ENCODE measurements around the gene MLLT1.
"Not testable (repeated sequence)": the region's sequence is repeated elsewhere in the genome, so short reads cannot be mapped to it uniquely, and the experiment has no call there.

The MLLT1 gene

GRCh38 chr19:6279931-6280591, at the start of gene MLLT1:
TSS of gene MLLT1 (minus strand) at chr19:6279975. CDS start at chr19:6279784, 191 bp downstream.
- TF ChIP-seq CTCF (IDR thresholded peaks at IDR 0.05; ENCODE audit: insufficient read depth, low read depth, low read length, missing control alignments) = peak; percentile 38
- peak within 1 kb of the TSS; percentile 81 for H3K4me3 ChIP-seq (ENCODE audit: low read length)
- DNase-seq (ENCODE audit: low read depth) = peak; percentile 98

- no peak overlapping the region for H3K4me3 ChIP-seq (ENCODE audit: low read length)
- TF ChIP-seq CTCF (IDR thresholded peaks at IDR 0.05; ENCODE audit: insufficient read depth, low read depth, low read length, missing control alignments) = no peak
- DNase-seq (ENCODE audit: low read depth) = no peak
Observed at GRCh38 chr19:6326815-6327214, 47.0 kb upstream of the MLLT1 start.

DNA sequence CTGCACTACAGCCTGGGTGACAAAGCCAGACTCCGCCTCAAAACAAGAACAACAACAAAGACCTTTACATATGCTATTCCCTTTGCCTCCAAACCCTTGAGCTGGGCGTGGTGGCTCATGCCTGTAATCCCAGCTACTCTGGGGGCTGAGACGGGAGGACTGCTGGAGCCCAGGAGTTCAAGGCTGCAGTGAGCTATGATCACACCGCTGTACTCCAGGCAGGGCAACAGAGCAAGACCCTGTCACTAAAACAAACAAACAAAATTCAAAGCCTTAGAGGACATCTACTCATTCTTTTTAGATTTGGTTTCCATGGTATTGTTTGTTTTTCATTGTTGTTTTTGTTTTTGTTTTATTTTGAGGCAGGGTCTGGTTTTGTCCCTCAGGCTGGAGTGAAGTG, 45.8 kb upstream of the MLLT1 start:
- DNase-seq (ENCODE audit: low read depth) = no peak
- TF ChIP-seq CTCF (IDR thresholded peaks at IDR 0.05; ENCODE audit: insufficient read depth, low read depth, low read length, missing control alignments) = no peak
- H3K4me3 ChIP-seq (ENCODE audit: low read length) = no peak overlapping the region

DNA sequence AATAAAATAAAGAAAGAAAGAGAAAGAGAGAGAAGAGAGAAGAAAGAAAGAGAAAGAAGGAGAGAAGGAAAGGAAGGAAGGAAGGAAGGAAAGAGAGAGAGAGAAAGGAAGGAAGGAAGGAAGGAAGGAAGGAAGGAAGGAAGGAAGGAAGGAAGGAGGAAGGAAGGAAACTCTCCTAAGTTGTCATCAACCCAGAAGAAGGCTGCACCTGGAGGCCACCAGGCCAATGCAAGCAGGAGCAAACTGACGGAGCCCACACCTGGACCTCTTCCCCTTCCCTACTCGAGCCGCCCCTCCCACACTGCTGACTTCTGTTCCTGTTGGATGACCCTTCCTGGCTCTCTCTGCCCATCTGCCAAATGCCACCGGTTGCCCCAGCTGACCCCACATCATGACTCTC, 45.0 kb upstream of the MLLT1 start:
- no peak overlapping the region for H3K4me3 ChIP-seq (ENCODE audit: low read length)
- no peak for TF ChIP-seq CTCF (IDR thresholded peaks at IDR 0.05; ENCODE audit: insufficient read depth, low read depth, low read length, missing control alignments)
- no peak for DNase-seq (ENCODE audit: low read depth)

DNA sequence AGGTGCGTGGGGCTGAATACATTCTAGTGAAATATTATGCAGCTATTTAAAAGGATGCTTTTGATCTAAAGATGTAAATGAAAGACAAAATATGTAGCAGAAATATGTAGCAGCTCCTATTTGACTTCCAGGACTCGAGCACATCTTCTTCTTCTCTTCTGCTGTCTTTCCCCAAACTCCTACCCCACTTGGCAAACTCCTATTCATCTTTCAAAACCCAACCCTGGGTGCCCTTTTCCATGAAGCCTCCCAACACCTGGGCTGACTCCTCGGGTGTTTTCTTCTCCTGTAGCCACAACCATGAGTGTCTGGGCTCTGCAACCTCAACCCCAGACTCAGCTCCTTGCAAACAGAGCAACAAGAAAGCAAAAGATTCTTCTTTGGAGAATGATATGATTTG, 42.5 kb upstream of the MLLT1 start:
- H3K4me3 ChIP-seq (ENCODE audit: low read length) = no peak overlapping the region
- no peak for DNase-seq (ENCODE audit: low read depth)
- no peak for TF ChIP-seq CTCF (IDR thresholded peaks at IDR 0.05; ENCODE audit: insufficient read depth, low read depth, low read length, missing control alignments)

GRCh38 chr19:6319376-6319775, 39.6 kb upstream of the MLLT1 start:
- H3K4me3 ChIP-seq (ENCODE audit: low read length) = no peak overlapping the region
- no peak for TF ChIP-seq CTCF (IDR thresholded peaks at IDR 0.05; ENCODE audit: insufficient read depth, low read depth, low read length, missing control alignments)
- DNase-seq (ENCODE audit: low read depth) = no peak

DNA sequence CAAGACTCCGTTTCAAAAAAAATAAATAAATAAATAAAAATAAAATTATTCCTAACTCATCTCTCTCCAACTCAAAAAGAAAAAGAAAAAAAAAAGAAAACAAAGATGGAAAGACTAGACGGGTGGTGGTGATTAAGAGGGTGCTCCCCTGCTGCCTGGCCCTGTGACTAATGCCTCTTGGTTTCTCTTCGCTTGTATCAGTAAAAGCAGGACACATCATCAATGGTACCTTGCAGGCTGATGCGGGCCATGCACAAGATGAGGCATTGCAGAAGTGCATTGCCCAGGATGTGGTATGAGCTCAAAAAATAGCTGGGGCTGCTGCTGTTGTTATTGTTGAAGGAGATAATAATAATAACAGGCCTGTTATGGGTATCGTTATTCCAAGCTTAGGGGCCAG, 39.0 kb upstream of the MLLT1 start:
- DNase-seq (ENCODE audit: low read depth) = peak; percentile 38
- no peak for TF ChIP-seq CTCF (IDR thresholded peaks at IDR 0.05; ENCODE audit: insufficient read depth, low read depth, low read length, missing control alignments)
- H3K4me3 ChIP-seq (ENCODE audit: low read length) = no peak overlapping the region

DNA sequence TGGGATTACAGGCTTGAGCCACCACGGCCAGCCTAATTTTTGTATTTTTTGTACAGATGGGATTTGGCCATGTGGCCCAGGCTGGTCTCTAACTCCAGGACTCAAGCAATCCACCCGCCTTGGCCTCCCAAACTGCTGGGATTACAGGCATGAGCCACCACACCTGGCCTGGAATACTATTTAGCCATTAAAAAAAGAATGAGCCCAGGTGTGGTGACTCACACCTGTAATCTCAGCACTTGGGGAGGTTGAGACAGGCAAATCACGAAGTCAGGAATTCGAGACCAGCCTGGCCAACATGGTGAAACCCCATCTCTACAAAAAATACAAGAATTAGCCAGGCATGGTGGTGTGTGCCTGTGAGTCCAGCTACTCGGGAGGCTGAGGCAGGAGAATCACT, 35.9 kb upstream of the MLLT1 start:
- not testable (repeated sequence) for H3K4me3 ChIP-seq (ENCODE audit: low read length); DNase-seq (ENCODE audit: low read depth)

All from epithelial cell of esophagus (primary cell).